ENCODE data around the gene LAGE3.

Gene LAGE3

GRCh38 chrX:154486396-154487207 is 7.5 kb upstream of the LAGE3 start, which contains the start of gene UBL4A:
UBL4A (minus strand) TSS chrX:154486615; CDS start chrX:154486584, 31 bp downstream.
- Histone ChIP-seq H3K27ac (ENCODE audit: insufficient read depth, low read depth, low read length, poor library complexity, severe bottlenecking) (no peak within 1 kb of the TSS), H3K36me3 (ENCODE audit: control insufficient read depth, insufficient read depth, low read length) (no peaks in the 10 kb centered on the region), H3K27me3 (ENCODE audit: control insufficient read depth, insufficient read depth, low read length, poor library complexity, severe bottlenecking) (peaks cover 9% of the 10 kb centered on the region), H3K9me3 (ENCODE audit: control insufficient read depth, low read length) (no peaks in the 10 kb centered on the region), H3K4me3 (ENCODE audit: insufficient read depth, low read depth, low read length) (peak within 1 kb of the TSS; percentile 55), H3K4me1 (ENCODE audit: control insufficient read depth, insufficient read depth, low read length) (peaks cover 5% of the 10 kb centered on the region)
- 3% methylated on average over 94 to 95 of the region's 95 CpGs for WGBS, 2 experiments

- Histone ChIP-seq H3K27me3 (ENCODE audit: control insufficient read depth, insufficient read depth, low read length, poor library complexity, severe bottlenecking) (peaks cover 9% of the 10 kb centered on the region), H3K36me3 (ENCODE audit: control insufficient read depth, insufficient read depth, low read length) (no peaks in the 10 kb centered on the region), H3K27ac (ENCODE audit: insufficient read depth, low read depth, low read length, poor library complexity, severe bottlenecking) (no peak overlapping the region), H3K4me1 (ENCODE audit: control insufficient read depth, insufficient read depth, low read length) (peaks cover 5% of the 10 kb centered on the region), H3K9me3 (ENCODE audit: control insufficient read depth, low read length) (no peaks in the 10 kb centered on the region), H3K4me3 (ENCODE audit: insufficient read depth, low read depth, low read length) (peak overlapping the region; percentile 55)
- 1 to 2% methylated on average over 35 of the region's 35 CpGs for WGBS, 2 experiments
These were observed 6.9 kb upstream of the LAGE3 start for GRCh38 chrX:154486052-154486395.

- Histone ChIP-seq H3K4me1 (ENCODE audit: control insufficient read depth, insufficient read depth, low read length) (peaks cover 5% of the 10 kb centered on the region), H3K27ac (ENCODE audit: insufficient read depth, low read depth, low read length, poor library complexity, severe bottlenecking) (no peak overlapping the region), H3K36me3 (ENCODE audit: control insufficient read depth, insufficient read depth, low read length) (no peaks in the 10 kb centered on the region), H3K27me3 (ENCODE audit: control insufficient read depth, insufficient read depth, low read length, poor library complexity, severe bottlenecking) (peaks cover 9% of the 10 kb centered on the region), H3K4me3 (ENCODE audit: insufficient read depth, low read depth, low read length) (peak overlapping the region; percentile 55), H3K9me3 (ENCODE audit: control insufficient read depth, low read length) (no peaks in the 10 kb centered on the region)
- WGBS, 2 experiments = 59 to 62% methylated on average over 35 of the region's 35 CpGs
These were observed 6.3 kb upstream of the LAGE3 start for GRCh38 chrX:154485150-154486051.

- peaks cover 5% of the 10 kb centered on the region for H3K4me1 ChIP-seq (ENCODE audit: control insufficient read depth, insufficient read depth, low read length)
- H3K27ac ChIP-seq (ENCODE audit: insufficient read depth, low read depth, low read length, poor library complexity, severe bottlenecking) = no peak overlapping the region
- H3K27me3 ChIP-seq (ENCODE audit: control insufficient read depth, insufficient read depth, low read length, poor library complexity, severe bottlenecking) = peaks cover 4% of the 10 kb centered on the region
- H3K4me3 ChIP-seq (ENCODE audit: insufficient read depth, low read depth, low read length) = no peak overlapping the region
- no peaks in the 10 kb centered on the region for H3K9me3 ChIP-seq (ENCODE audit: control insufficient read depth, low read length)
- WGBS, 2 experiments = 95 to 96% methylated on average over 16 of the region's 16 CpGs
- no peaks in the 10 kb centered on the region for H3K36me3 ChIP-seq (ENCODE audit: control insufficient read depth, insufficient read depth, low read length)
These were observed 5.4 kb upstream of the LAGE3 start for GRCh38 chrX:154484255-154485149.

GRCh38 chrX:154483325-154483724 is 4.2 kb upstream of the LAGE3 start:
- H3K36me3 ChIP-seq (ENCODE audit: control insufficient read depth, insufficient read depth, low read length) = no peaks in the 10 kb centered on the region
- H3K4me1 ChIP-seq (ENCODE audit: control insufficient read depth, insufficient read depth, low read length) = peaks cover 5% of the 10 kb centered on the region
- H3K27ac ChIP-seq (ENCODE audit: insufficient read depth, low read depth, low read length, poor library complexity, severe bottlenecking) = no peak overlapping the region
- H3K27me3 ChIP-seq (ENCODE audit: control insufficient read depth, insufficient read depth, low read length, poor library complexity, severe bottlenecking) = peaks cover 4% of the 10 kb centered on the region
- 92 to 93% methylated on average over 7 of the region's 7 CpGs for WGBS, 2 experiments
- H3K9me3 ChIP-seq (ENCODE audit: control insufficient read depth, low read length) = no peaks in the 10 kb centered on the region
- no peak overlapping the region for H3K4me3 ChIP-seq (ENCODE audit: insufficient read depth, low read depth, low read length)

GRCh38 chrX:154482786-154483185 is 3.7 kb upstream of the LAGE3 start:
- Histone ChIP-seq H3K36me3 (ENCODE audit: control insufficient read depth, insufficient read depth, low read length) (no peaks in the 10 kb centered on the region), H3K27me3 (ENCODE audit: control insufficient read depth, insufficient read depth, low read length, poor library complexity, severe bottlenecking) (peaks cover 4% of the 10 kb centered on the region), H3K4me3 (ENCODE audit: insufficient read depth, low read depth, low read length) (no peak overlapping the region), H3K9me3 (ENCODE audit: control insufficient read depth, low read length) (no peaks in the 10 kb centered on the region), H3K27ac (ENCODE audit: insufficient read depth, low read depth, low read length, poor library complexity, severe bottlenecking) (no peak overlapping the region), H3K4me1 (ENCODE audit: control insufficient read depth, insufficient read depth, low read length) (peaks cover 5% of the 10 kb centered on the region)
- 89 to 90% methylated on average over 7 of the region's 7 CpGs for WGBS, 2 experiments

GRCh38 chrX:154481911-154482601 is 3.0 kb upstream of the LAGE3 start:
- peaks cover 5% of the 10 kb centered on the region for H3K4me1 ChIP-seq (ENCODE audit: control insufficient read depth, insufficient read depth, low read length)
- H3K9me3 ChIP-seq (ENCODE audit: control insufficient read depth, low read length) = no peaks in the 10 kb centered on the region
- H3K4me3 ChIP-seq (ENCODE audit: insufficient read depth, low read depth, low read length) = no peak overlapping the region
- peaks cover 4% of the 10 kb centered on the region for H3K27me3 ChIP-seq (ENCODE audit: control insufficient read depth, insufficient read depth, low read length, poor library complexity, severe bottlenecking)
- no peaks in the 10 kb centered on the region for H3K36me3 ChIP-seq (ENCODE audit: control insufficient read depth, insufficient read depth, low read length)
- 85 to 87% methylated on average over 14 of the region's 14 CpGs for WGBS, 2 experiments
- H3K27ac ChIP-seq (ENCODE audit: insufficient read depth, low read depth, low read length, poor library complexity, severe bottlenecking) = no peak overlapping the region

- Histone ChIP-seq H3K4me3 (ENCODE audit: insufficient read depth, low read depth, low read length) (no peak overlapping the region), H3K27ac (ENCODE audit: insufficient read depth, low read depth, low read length, poor library complexity, severe bottlenecking) (no peak overlapping the region), H3K27me3 (ENCODE audit: control insufficient read depth, insufficient read depth, low read length, poor library complexity, severe bottlenecking) (peaks cover 4% of the 10 kb centered on the region), H3K4me1 (ENCODE audit: control insufficient read depth, insufficient read depth, low read length) (peaks cover 5% of the 10 kb centered on the region), H3K36me3 (ENCODE audit: control insufficient read depth, insufficient read depth, low read length) (no peaks in the 10 kb centered on the region), H3K9me3 (ENCODE audit: control insufficient read depth, low read length) (no peaks in the 10 kb centered on the region)
- 92% methylated on average over 3 to 4 of the region's 5 CpGs for WGBS, 2 experiments
These were observed 2.1 kb upstream of the LAGE3 start for GRCh38 chrX:154481195-154481594.

- WGBS, 2 experiments = 78% methylated on average over 24 of the region's 24 CpGs
- Histone ChIP-seq H3K36me3 (ENCODE audit: control insufficient read depth, insufficient read depth, low read length) (no peaks in the 10 kb centered on the region), H3K27ac (ENCODE audit: insufficient read depth, low read depth, low read length, poor library complexity, severe bottlenecking) (no peak overlapping the region), H3K4me3 (ENCODE audit: insufficient read depth, low read depth, low read length) (peak overlapping the region; percentile 39), H3K4me1 (ENCODE audit: control insufficient read depth, insufficient read depth, low read length) (no peaks in the 10 kb centered on the region), H3K27me3 (ENCODE audit: control insufficient read depth, insufficient read depth, low read length, poor library complexity, severe bottlenecking) (no peaks in the 10 kb centered on the region), H3K9me3 (ENCODE audit: control insufficient read depth, low read length) (no peaks in the 10 kb centered on the region)
These were observed 1.1 kb downstream of the LAGE3 start for GRCh38 chrX:154477891-154478477.

Measured in ectodermal cell (in vitro differentiated cells).